Body of pancreas (tissue), 4 donors: Measurements from ENCODE around the gene IMPDH1. TPM values are rescaled to one million over a fixed set of nuclear protein-coding genes. Genes with fewer than 3 reads are reported as not detected.
"Not testable (repeated sequence)": the region's sequence is repeated elsewhere in the genome, so short reads cannot be mapped to it uniquely, and the experiment has no call there.

ENCODE experiments used
- ATAC-seq: fragments of 150-250 bp; one replicate; pipeline ENCODE4 v1.9.1; 2016
- DNase-seq, 4 donors: peaks; one replicate each; pipeline ENCODE4 v3.0.0-alpha.2; 2019
- H3K27ac ChIP-seq, 4 donors: fragments of 200-600 bp; sonication (generic); 1 replicate in 3 of 4; 2 replicates in 1 of 4; pipeline versions ENCODE4 v1.5.1 to v1.6.1; 2016 to 2019; ENCODE audit warnings: mild to moderate bottlenecking in 1 of 4, mixed read lengths in 1 of 4, moderate library complexity in 1 of 4
- H3K27me3 ChIP-seq, 2 donors: fragments of 200-600 bp; sonication (generic); one replicate each; pipeline ENCODE4 v1.6.0; 2016; ENCODE audit warnings: mild to moderate bottlenecking in 1 of 2
- H3K36me3 ChIP-seq, 2 donors: fragments of 200-600 bp; sonication (generic); replicated peaks in 1 of 2; 2 replicates each; pipeline ENCODE4 v1.5.1; 2016; ENCODE audit warnings: low read depth in 2 of 2; ENCODE audit not compliant: insufficient read depth in 1 of 2
- H3K4me1 ChIP-seq: fragments of 200-600 bp; sonication (generic); one replicate; pipeline ENCODE4 v1.6.0; 2016
- H3K4me3 ChIP-seq, 2 donors: fragments of 200-600 bp; sonication (generic); 1 replicate in 1 of 2; 2 replicates in 1 of 2; pipeline ENCODE4 v1.5.1; 2016 to 2019
- H3K9me3 ChIP-seq, 3 donors: fragments of 200-600 bp; sonication (generic); 1 replicate in 2 of 3; 2 replicates in 1 of 3; pipeline ENCODE4 v1.5.1; 2016
- POLR2A ChIP-seq, 3 donors: fragments of 450-650 bp; IDR thresholded peaks; one replicate each; pipeline ENCODE4 v1.6.1; 2016; ENCODE audit warnings: antibody characterized with exemption in 3 of 3, mild to moderate bottlenecking in 2 of 3
- WGBS, 2 donors: methylation state at CpG; one replicate each; pipeline ENCODE4 v1.1.5; 2017; 5-methylcytosine and 5-hydroxymethylcytosine counted together
- intact Hi-C: fragments of 100-400 bp; cut with DNase I; formaldehyde crosslinking; loops from one replicate; pipeline ENCODE4 v1.15.1; 2023
- total RNA-seq, 2 donors: library from RNA; depleted of rRNA; stranded (reverse); fragments of >200 nt; gene quantifications; one replicate each; pipeline ENCODE4 v1.1.0, GENCODE V29; 2016
- TF ChIP-seq, protein P1 (sequence below), 7 experiments: fragments of 450-650 bp in 4 of 7; fragments of 200-600 bp in 3 of 7; sonication (generic) in 3 of 7; IDR thresholded peaks; one replicate each; pipeline ENCODE4 v1.5.1; 2016 to 2019; ENCODE audit warnings: antibody characterized with exemption in 7 of 7

The IMPDH1 gene
- total RNA-seq: 10 to 100 TPM; 23.9 to 46.1 TPM

DNA sequence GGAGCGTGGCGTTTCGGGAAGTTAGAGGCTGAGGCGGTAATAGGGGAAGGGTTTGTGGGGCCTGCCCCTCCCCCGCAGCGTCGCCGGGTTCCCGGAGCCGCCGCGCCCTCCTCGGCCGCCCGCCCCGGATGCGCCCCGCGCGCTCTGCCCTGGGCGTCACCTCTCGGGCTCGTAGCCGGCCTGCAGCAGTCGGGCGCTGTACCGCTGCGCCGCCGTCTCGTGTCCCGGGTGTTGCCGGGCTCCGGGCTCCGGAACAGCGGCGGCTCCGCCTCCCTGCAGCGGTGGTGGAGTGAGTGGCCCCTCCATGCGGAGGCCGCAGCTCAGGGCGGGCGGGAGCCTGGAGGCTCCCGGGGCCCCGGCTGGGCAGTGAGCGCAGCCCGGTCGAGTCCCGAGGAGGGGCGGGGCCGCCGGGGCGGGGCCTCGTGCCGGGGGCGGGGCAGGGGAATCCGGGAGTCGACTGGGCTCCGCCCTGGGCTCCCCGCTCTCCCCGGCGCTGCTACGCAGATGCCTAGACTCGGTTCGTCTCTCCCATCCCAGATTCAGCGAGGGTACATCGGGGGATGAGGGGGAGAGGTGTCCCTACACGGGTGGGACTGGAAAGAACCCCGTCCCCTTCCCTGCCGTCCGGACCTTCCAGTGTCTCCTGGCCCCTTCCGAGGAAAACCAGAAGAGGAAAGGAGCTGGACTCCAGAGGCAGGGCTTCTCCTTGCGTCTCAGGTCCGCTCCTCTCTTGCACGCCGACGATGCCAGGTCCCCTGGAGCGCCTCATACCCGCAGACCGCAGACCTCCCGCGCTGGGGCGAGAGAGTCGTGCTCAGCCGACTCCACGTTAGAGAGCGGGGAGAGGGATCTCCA, at the start of gene IMPDH1:
TSS of gene IMPDH1 (minus strand) at position 387 of the 855 bp plus-strand sequence. CDS start at position 306, 81 bp downstream.
- Histone ChIP-seq H3K4me1 (peaks cover 20% of the 10 kb centered on the region), H3K36me3 (no peaks in the 10 kb centered on the region), H3K4me3 (peak within 1 kb of the TSS; percentile 7 to 20), H3K27ac (peak within 1 kb of the TSS; percentile 63 to 86 (median 82)), H3K9me3 (no peaks in the 10 kb centered on the region), H3K27me3 (no peaks in the 10 kb centered on the region)
- WGBS, 2 donors: 1 to 40% methylated on average over 3 to 87 of the region's 87 CpGs
- peak; percentile 36 to 66 (median 49) for TF ChIP-seq POLR2A (IDR thresholded peaks at IDR 0.05)
- TF ChIP-seq, protein P1, sequence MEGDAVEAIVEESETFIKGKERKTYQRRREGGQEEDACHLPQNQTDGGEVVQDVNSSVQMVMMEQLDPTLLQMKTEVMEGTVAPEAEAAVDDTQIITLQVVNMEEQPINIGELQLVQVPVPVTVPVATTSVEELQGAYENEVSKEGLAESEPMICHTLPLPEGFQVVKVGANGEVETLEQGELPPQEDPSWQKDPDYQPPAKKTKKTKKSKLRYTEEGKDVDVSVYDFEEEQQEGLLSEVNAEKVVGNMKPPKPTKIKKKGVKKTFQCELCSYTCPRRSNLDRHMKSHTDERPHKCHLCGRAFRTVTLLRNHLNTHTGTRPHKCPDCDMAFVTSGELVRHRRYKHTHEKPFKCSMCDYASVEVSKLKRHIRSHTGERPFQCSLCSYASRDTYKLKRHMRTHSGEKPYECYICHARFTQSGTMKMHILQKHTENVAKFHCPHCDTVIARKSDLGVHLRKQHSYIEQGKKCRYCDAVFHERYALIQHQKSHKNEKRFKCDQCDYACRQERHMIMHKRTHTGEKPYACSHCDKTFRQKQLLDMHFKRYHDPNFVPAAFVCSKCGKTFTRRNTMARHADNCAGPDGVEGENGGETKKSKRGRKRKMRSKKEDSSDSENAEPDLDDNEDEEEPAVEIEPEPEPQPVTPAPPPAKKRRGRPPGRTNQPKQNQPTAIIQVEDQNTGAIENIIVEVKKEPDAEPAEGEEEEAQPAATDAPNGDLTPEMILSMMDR (IDR thresholded peaks at IDR 0.05): no peak
- peak; percentile 87 to 92 (median 88) for DNase-seq
- intact Hi-C loops: no loop called here
- peak; percentile 82 for ATAC-seq

DNA sequence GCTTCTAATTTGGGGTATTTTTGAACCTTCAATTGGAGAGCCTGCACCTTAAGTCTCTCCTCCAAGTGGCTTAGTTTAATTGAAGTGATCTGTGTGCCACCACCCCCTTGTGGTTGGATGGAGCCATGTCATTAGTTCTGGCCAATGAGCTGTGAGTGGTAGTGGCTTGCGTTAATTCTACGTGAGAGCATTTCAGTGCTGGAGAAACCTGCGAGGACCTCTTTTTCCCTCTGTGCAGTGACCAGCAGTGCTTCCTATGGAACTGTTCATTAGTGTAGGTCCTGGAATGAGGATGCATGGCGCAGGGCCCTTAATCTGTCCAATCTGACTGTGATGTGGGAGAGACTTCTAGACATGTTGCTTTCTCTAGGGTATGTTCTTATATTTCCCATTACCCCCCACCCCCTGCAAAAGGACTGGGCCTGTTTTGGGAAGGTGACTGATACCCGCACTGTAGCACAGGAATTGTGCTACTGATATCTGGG, 49.7 kb upstream of the IMPDH1 start:
- H3K27me3 ChIP-seq: no peaks in the 10 kb centered on the region
- peak; percentile 37 for ATAC-seq
- H3K4me1 ChIP-seq: peaks cover 47% of the 10 kb centered on the region
- no peak for TF ChIP-seq POLR2A (IDR thresholded peaks at IDR 0.05)
- TF ChIP-seq, protein P1 (IDR thresholded peaks at IDR 0.05): peak; percentile 48 to 86 (median 84)
- WGBS, 2 donors: 30 to 31% methylated on average over 5 of the region's 5 CpGs
- no peaks in the 10 kb centered on the region for H3K9me3 ChIP-seq
- intact Hi-C loops: no loop called here
- no peak overlapping the region for H3K4me3 ChIP-seq
- peak; percentile 68 to 78 (median 76) for DNase-seq
- no peak overlapping the region for H3K27ac ChIP-seq
- no peaks in the 10 kb centered on the region for H3K36me3 ChIP-seq

DNA sequence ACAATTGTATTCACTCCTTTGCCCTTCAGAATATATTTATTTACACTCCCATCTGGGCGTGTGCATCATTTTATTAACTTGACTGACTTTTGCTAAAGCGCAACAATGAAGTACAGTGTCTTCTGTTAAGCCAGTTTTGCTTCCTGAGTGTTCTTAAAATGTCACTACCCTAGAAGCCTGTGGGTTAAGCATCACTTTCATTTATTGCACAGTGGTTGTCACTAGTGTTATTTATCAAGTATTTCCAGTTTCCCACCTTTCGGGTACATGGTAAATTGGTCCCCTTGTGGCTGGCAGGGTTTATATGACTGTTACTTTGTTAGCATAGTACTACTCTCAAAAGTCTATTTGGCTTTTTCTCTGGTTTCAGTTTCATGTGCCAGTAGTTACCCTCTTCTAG, 49.2 kb upstream of the IMPDH1 start:
- no peaks in the 10 kb centered on the region for H3K36me3 ChIP-seq
- intact Hi-C loops: no loop called here
- 47% methylated on average over 3 of the region's 3 CpGs for WGBS, 2 donors
- no peaks in the 10 kb centered on the region for H3K27me3 ChIP-seq
- H3K9me3 ChIP-seq: no peaks in the 10 kb centered on the region
- TF ChIP-seq, protein P1 (IDR thresholded peaks at IDR 0.05): no peak
- TF ChIP-seq POLR2A (IDR thresholded peaks at IDR 0.05): no peak
- peaks cover 52% of the 10 kb centered on the region for H3K4me1 ChIP-seq
- no peak overlapping the region for H3K4me3 ChIP-seq
- DNase-seq (no peak), ATAC-seq (no peak)
- H3K27ac ChIP-seq: no peak overlapping the region

DNA sequence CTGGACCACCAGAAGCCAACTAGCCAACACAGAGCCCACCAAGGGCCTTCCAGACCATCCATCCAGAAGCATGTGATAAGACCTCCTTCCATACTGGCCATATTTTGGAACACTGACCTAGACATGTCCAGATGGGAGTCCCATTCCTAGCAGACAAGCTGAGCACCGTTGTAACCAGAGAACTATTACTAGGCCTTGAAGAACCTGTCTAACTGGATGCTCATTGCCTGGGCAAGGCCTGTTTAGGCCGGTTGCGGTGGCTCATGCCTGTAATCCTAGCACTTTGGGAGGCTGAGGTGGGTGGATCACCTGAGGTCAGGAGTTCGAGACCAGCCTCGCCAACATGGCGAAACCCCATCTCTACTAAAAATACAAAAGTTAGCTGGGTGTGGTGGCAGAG, 47.6 kb upstream of the IMPDH1 start:
- DNase-seq, H3K36me3 ChIP-seq, intact Hi-C loops, ATAC-seq, H3K27me3 ChIP-seq, H3K27ac ChIP-seq, H3K4me3 ChIP-seq, H3K9me3 ChIP-seq: not testable (repeated sequence)
- WGBS, 2 donors: 78 to 87% methylated on average over 5 to 6 of the region's 6 CpGs
- H3K4me1 ChIP-seq: peaks cover 67% of the 10 kb centered on the region

DNA sequence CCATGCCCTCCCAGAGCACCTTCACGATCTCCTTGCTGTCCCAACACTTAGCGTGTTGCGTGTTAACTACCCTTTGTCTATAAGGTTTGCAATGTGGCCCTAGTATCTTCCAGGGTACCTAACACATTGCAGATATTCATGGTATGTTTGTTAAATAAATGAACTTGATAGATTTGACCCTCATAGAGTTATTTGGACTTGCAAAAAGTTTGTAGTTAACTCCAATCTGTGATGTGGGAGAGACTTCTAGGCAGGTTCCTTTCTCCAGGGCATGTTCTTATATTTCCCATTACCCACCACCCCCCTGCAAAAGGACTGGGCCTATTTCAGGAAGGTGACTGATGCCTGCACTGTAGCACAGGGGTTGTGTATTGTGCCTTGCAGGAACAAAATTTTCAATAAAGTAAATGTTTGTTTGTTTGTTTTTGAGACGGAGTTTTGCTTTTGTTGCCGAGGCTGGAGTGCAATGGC, 46.5 kb upstream of the IMPDH1 start:
- 0 to 5% methylated on average over 5 of the region's 5 CpGs for WGBS, 2 donors
- no peak for TF ChIP-seq POLR2A (IDR thresholded peaks at IDR 0.05)
- TF ChIP-seq, protein P1 (IDR thresholded peaks at IDR 0.05): no peak
- no peaks in the 10 kb centered on the region for H3K9me3 ChIP-seq
- peaks cover 68% of the 10 kb centered on the region for H3K4me1 ChIP-seq
- H3K27ac ChIP-seq: peak overlapping the region; percentile 81 to 94 (median 91)
- intact Hi-C loops: no loop called here
- peak overlapping the region; percentile 55 to 75 for H3K4me3 ChIP-seq
- H3K36me3 ChIP-seq: no peaks in the 10 kb centered on the region
- ATAC-seq (no peak), DNase-seq (no peak)
- H3K27me3 ChIP-seq: no peaks in the 10 kb centered on the region
